ENCODE results near the gene ATP5PD. TPM values are rescaled to one million over a fixed set of nuclear protein-coding genes. Genes with fewer than 3 reads are reported as not detected.
"Not testable (repeated sequence)": the region's sequence is repeated elsewhere in the genome, so short reads cannot be mapped to it uniquely, and the experiment has no call there.

The ATP5PD gene
- total RNA-seq, 1 experiment from 2014 or later, result 362 TPM

- no peak overlapping the region for H3K4me3 Mint-ChIP-seq (ENCODE audit: unreplicated experiment)
- intact Hi-C loops (cut with micrococcal nuclease), result no loop called here
- ChIA-PET POLR2A (interaction anchor here (0.8 to 2.4 kb wide), 10 partner anchors 10 to 50 kb away, joined by 3 to 8 read pairs (median 4); partner anchors contain the start of gene SLC16A5), CTCF (interaction anchor here (0.5 to 1.1 kb wide), 8 partner anchors 25 to 455 kb away, joined by 3 to 4 read pairs (median 4); no protein-coding TSS in a partner anchor)
- BruUV-seq (replicated peaks), result no TSS peak
- no peak overlapping the region for H3K27ac Mint-ChIP-seq (ENCODE audit: low read depth, unreplicated experiment)
- no peaks in the 10 kb centered on the region for H3K27me3 Mint-ChIP-seq (ENCODE audit: insufficient read depth, unreplicated experiment)
- TF ChIP-seq CTCF (IDR thresholded peaks at IDR 0.05; ENCODE audit: unreplicated experiment), result no peak
- H3K9me3 Mint-ChIP-seq (ENCODE audit: unreplicated experiment), result no peaks in the 10 kb centered on the region
- peaks cover 13% of the 10 kb centered on the region for H3K4me1 Mint-ChIP-seq (ENCODE audit: insufficient read depth, unreplicated experiment)
- peak; percentile 30 for DNase-seq (ENCODE audit: unreplicated experiment)
- no peaks in the 10 kb centered on the region for H3K36me3 Mint-ChIP-seq (ENCODE audit: insufficient read depth, unreplicated experiment)
Measured at GRCh38 chr17:75073618-75074047, 26.9 kb upstream of the ATP5PD start.

GRCh38 chr17:75072909-75073308 is 26.1 kb upstream of the ATP5PD start:
- DNase-seq (ENCODE audit: unreplicated experiment); H3K9me3 Mint-ChIP-seq (ENCODE audit: unreplicated experiment); H3K4me3 Mint-ChIP-seq (ENCODE audit: unreplicated experiment); H3K27ac Mint-ChIP-seq (ENCODE audit: low read depth, unreplicated experiment); H3K36me3 Mint-ChIP-seq (ENCODE audit: insufficient read depth, unreplicated experiment); intact Hi-C loops (cut with micrococcal nuclease); BruUV-seq (replicated peaks); H3K27me3 Mint-ChIP-seq (ENCODE audit: insufficient read depth, unreplicated experiment): not testable (repeated sequence)
- peaks cover 12% of the 10 kb centered on the region for H3K4me1 Mint-ChIP-seq (ENCODE audit: insufficient read depth, unreplicated experiment)
- ChIA-PET CTCF (interaction anchor here (0.8 to 1.1 kb wide), 3 partner anchors 26 to 41 kb away, joined by 3 to 4 read pairs (median 4); no protein-coding TSS in a partner anchor), POLR2A (interaction anchor here (0.9 to 2.4 kb wide), 8 partner anchors 9 to 109 kb away, joined by 3 to 8 read pairs (median 4); no protein-coding TSS in a partner anchor)

GRCh38 chr17:75071478-75072271 is 24.9 kb upstream of the ATP5PD start:
- ChIA-PET POLR2A (interaction anchor here (0.9 to 2.1 kb wide), 3 partner anchors 12 to 110 kb away, joined by 3 to 7 read pairs (median 6); no protein-coding TSS in a partner anchor), CTCF (interaction anchor here (0.6 to 5.2 kb wide), 5 partner anchors 11 to 145 kb away, joined by 3 to 48 read pairs (median 8); no protein-coding TSS in a partner anchor)
- H3K4me3 Mint-ChIP-seq (ENCODE audit: unreplicated experiment); H3K9me3 Mint-ChIP-seq (ENCODE audit: unreplicated experiment); intact Hi-C loops (cut with micrococcal nuclease); H3K36me3 Mint-ChIP-seq (ENCODE audit: insufficient read depth, unreplicated experiment); H3K27ac Mint-ChIP-seq (ENCODE audit: low read depth, unreplicated experiment); DNase-seq (ENCODE audit: unreplicated experiment); BruUV-seq (replicated peaks); H3K27me3 Mint-ChIP-seq (ENCODE audit: insufficient read depth, unreplicated experiment): not testable (repeated sequence)
- peaks cover 12% of the 10 kb centered on the region for H3K4me1 Mint-ChIP-seq (ENCODE audit: insufficient read depth, unreplicated experiment)

- peaks cover 5% of the 10 kb centered on the region for H3K4me1 Mint-ChIP-seq (ENCODE audit: insufficient read depth, unreplicated experiment)
- H3K4me3 Mint-ChIP-seq (ENCODE audit: unreplicated experiment), result no peak overlapping the region
- intact Hi-C loops (cut with micrococcal nuclease), result loop anchor here (1.0 to 5.0 kb wide), 4 partner anchors 36 to 133 kb away; no protein-coding TSS in a partner anchor
- DNase-seq (ENCODE audit: unreplicated experiment), result peak; percentile 61
- CTCF ChIA-PET, result interaction anchor here (0.6 to 5.3 kb wide), 29 partner anchors 9 to 132 kb away, joined by 3 to 48 read pairs (median 6); partner anchors contain the start of genes NT5C and SLC16A5
- POLR2A ChIA-PET, result interaction anchor here (0.6 to 2.5 kb wide), 18 partner anchors 9 to 135 kb away, joined by 3 to 12 read pairs (median 4); partner anchors contain the start of genes ARMC7, ATP5PD, KCTD2 and NT5C
- TF ChIP-seq CTCF (IDR thresholded peaks at IDR 0.05; ENCODE audit: unreplicated experiment), result peak; percentile 47
- BruUV-seq (replicated peaks), result no TSS peak
- no peaks in the 10 kb centered on the region for H3K9me3 Mint-ChIP-seq (ENCODE audit: unreplicated experiment)
- H3K27ac Mint-ChIP-seq (ENCODE audit: low read depth, unreplicated experiment), result no peak overlapping the region
- no peaks in the 10 kb centered on the region for H3K27me3 Mint-ChIP-seq (ENCODE audit: insufficient read depth, unreplicated experiment)
- H3K36me3 Mint-ChIP-seq (ENCODE audit: insufficient read depth, unreplicated experiment), result peaks cover 4% of the 10 kb centered on the region
Measured at GRCh38 chr17:75069783-75070182, 23.0 kb upstream of the ATP5PD start.

All from MCF 10A (cell line).